IPS DF 4.7 (cell line): ENCODE data around the gene VAV2.

Source experiments
- DNase-seq: peaks from one replicate; pipeline ENCODE4 v3.0.0-alpha.2; 2013; ENCODE audit warnings: low spot score; ENCODE audit errors: extremely low read depth

Gene VAV2

GRCh38 chr9:134027561-134027960 is 35.4 kb upstream of the VAV2 start:
- DNase-seq, result no peak

- DNase-seq, result no peak
These were observed 34.9 kb upstream of the VAV2 start for GRCh38 chr9:134026981-134027380.

GRCh38 chr9:134026581-134026980 is 34.5 kb upstream of the VAV2 start:
- DNase-seq, result no peak

- no peak for DNase-seq
These were observed 33.8 kb upstream of the VAV2 start for GRCh38 chr9:134025606-134026541.

- peak; percentile 80 for DNase-seq
These were observed 32.9 kb upstream of the VAV2 start, which contains the start of gene BRD3OS for GRCh38 chr9:134024828-134025605. BRD3OS (plus strand) TSS chr9:134025481; CDS start chr9:134026748, 1,267 bp downstream.

- DNase-seq, result no peak
These were observed 32.2 kb upstream of the VAV2 start for GRCh38 chr9:134024214-134024792.

GRCh38 chr9:134014946-134015345 is 22.8 kb upstream of the VAV2 start:
- no peak for DNase-seq

- no peak for DNase-seq
These were observed 19.3 kb upstream of the VAV2 start for GRCh38 chr9:134011401-134011800.

- no peak for DNase-seq
These were observed 18.4 kb upstream of the VAV2 start for GRCh38 chr9:134010310-134011173.

GRCh38 chr9:134007571-134007970 is 15.4 kb upstream of the VAV2 start:
- no peak for DNase-seq

- no peak for DNase-seq
These were observed 15.0 kb upstream of the VAV2 start for GRCh38 chr9:134007150-134007549.

GRCh38 chr9:134005381-134005780 is 13.3 kb upstream of the VAV2 start:
- no peak for DNase-seq

- no peak for DNase-seq
These were observed 12.8 kb upstream of the VAV2 start for GRCh38 chr9:134004881-134005280.

- DNase-seq, result no peak
These were observed 12.2 kb upstream of the VAV2 start for GRCh38 chr9:134004131-134004873.

- no peak for DNase-seq
These were observed 11.1 kb upstream of the VAV2 start for GRCh38 chr9:134003237-134003636.

GRCh38 chr9:134002796-134003195 is 10.7 kb upstream of the VAV2 start:
- no peak for DNase-seq

GRCh38 chr9:133999851-134000265 is 7.7 kb upstream of the VAV2 start:
- DNase-seq, result no peak

GRCh38 chr9:133998915-133999595 is 6.9 kb upstream of the VAV2 start:
- DNase-seq, result no peak

- DNase-seq, result no peak
These were observed 5.5 kb upstream of the VAV2 start for GRCh38 chr9:133997584-133997983.
